HG03159 (cell line): ENCODE measurements around the gene GPBP1.
"Not testable (repeated sequence)": the region's sequence is repeated elsewhere in the genome, so short reads cannot be mapped to it uniquely, and the experiment has no call there.

Experiments
- ATAC-seq: cut with Tn5 transposase; IDR thresholded peaks from one replicate; pipeline ENCODE4 v1.9.1; 2021; ENCODE audit warnings: mild to moderate bottlenecking, moderate library complexity; ENCODE audit not compliant: unreplicated experiment

The GPBP1 gene

DNA sequence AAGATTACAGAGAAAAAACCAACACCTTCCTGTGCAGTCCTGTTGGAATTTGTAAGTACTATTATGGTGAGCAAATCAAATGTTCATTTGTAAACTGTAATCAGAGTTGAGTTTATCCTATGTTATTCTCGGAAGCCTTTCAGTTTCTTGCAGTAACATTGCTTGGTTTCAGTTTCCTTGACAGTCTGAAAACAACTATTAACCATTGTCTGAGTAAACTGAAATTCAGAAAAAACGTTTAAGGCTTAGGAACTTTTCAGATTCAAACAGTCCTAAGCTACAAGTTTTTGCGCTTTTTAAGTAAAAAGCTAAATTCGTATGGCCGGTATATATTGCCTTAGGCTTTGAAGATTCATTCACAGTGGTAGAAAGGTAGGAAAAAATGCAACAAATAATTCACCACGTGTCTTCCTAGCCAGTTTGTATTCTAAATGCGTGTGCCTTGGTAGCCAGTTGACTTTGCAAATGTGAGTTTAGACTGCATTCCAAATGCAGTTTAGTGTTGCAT lies 2.5 kb downstream of the GPBP1 start:
- ATAC-seq: no peak

DNA sequence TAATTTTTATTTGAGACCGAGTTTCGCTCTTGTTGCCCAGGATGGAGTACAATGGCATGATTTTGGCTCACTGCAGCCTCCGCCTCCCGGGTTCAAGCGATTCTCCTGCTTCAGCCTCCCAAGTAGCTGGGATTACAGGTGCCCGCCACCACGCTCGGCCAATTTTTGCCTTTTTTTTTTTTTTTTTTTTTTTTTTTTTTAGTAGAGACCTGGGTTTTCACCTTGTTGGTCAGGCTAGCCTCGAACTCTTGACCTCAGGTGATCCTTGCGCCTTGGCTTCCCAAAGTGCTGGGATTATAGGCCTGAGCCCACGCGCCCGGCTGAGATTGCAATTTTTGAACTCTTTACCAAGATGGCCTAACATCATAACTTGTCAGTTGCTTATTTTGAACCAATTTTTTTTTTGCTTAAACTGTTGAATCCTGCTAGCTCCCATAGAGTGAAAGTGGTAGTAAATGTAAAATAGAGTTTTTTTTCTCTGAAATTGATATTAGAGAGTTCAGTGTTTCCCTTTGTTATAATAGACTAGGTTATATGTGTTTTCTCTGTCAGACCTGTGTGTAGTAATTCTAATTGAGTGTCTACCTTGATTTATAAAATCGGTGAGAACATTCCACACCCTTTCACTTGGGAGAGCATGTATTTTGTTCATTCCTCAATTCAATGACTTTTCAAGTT lies 3.8 kb downstream of the GPBP1 start:
- no peak for ATAC-seq

DNA sequence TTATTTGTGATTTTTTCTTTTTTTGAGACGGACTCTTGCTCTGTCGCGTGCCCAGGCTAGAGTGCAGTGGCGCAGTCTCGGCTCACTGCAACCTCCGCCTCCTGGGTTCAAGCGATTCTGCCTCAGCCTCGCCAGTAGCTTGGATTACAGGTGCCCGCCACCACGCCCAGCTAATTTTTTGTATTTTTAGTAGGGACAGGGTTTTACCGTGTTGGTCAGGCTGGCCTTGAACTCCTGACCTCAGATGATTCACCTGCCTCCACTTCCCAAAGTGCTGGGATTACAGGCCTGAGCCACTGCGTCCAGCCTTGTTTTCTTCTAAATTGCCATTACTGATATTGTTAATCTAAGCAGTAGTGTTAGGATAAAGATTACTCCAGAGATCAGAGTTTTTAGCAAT lies 4.4 kb downstream of the GPBP1 start:
- ATAC-seq: not testable (repeated sequence)

DNA sequence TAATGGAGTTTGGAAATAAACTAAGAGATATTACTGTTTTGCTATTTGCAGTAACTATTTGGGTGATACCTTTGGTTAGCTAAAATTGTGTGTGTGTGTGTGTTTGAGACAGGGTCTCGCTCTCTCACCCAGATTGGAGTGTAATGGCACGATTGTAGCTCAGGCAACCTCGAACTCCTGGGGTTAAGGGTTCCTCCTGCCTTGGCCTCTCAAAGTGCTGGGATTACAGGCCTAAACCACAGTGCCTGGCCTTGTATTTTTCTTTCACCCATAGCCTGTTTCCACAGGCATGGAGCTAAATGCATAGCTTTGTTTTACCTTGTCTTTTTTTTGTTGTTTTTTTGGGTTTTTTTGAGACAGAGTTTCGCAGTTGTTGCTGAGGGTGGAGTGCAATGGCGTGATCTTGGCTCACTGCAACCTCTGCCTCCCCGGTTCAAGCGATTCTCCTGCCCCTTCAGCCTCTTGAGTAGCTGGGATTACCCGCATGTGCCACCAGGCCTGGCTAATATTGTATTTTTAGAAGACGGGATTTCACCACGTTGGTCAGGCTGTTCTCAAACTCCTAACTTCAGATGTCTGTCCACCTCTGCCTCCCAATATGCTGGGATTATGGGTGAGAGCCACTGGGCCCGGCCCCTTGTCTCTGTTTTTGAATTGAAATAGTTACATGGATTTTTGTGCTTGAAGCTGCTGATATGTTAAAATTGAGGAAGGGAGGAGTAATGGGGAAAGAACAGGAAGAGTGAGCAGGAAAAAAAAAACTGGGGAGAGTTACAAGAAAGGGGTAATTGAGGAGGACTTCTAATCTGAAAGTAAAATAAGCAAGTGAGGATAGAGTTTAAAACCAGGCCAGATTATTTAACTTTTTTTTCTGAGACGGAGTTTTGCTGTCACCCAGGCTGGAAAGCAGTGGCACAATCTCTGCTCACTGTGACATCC lies 5.7 kb downstream of the GPBP1 start:
- ATAC-seq: no peak

DNA sequence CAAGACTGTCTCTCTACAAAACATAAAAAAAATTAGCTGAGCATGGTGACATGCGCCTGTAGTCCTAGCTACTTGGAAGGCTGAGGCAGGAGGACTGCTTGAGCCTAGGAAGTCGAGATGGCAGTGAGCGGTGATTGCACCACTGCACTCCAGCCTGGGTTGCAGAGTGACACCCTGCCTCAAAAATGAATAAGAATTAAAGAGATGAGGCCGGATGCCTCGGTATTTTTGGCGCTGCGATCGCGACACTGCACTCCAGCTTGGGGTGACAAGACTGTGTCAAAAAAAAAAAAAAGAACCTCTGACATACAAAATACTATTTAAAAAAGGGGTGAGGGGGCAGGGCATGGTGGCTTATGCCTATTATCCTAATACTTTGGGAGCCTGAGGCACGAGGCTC lies 7.3 kb downstream of the GPBP1 start:
- no peak for ATAC-seq

DNA sequence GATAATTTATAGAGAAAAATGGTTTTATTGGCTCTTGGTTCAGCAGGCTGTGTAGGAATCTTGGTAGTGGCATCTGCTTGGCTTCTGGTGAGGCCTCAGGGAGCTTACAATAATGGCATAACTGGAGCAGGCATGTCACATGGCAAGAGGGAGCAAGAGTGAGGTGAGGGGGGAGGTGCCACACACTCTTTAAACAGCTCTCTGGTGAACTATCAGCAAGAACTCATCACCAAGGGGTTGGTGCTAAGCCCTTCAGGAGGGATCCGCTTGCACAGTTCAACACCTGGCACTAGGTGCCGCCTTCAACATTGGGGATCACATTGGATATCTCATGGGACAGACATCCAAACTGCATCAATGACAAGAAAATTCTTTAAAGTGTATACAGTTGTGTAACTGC lies 10.5 kb downstream of the GPBP1 start:
- no peak for ATAC-seq

DNA sequence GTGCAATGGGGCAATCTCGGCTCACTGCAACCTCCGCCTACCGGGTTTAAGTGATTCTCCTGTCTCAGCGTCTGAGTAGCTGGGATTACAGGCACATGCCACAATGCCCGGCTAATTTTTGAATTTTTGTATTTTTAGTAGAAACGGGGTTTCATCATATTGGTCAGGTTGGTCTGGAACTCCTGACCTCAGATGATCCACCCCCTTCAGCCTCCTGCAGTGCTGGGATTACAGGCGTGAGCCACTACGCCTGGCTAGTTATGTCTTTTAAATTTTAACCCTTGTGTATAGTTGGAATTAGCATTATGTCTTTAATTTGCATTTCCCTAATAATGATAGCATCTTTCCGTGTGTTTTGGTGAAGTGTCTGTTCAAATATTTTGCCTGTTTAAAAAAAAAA lies 11.5 kb downstream of the GPBP1 start:
- ATAC-seq: no peak

DNA sequence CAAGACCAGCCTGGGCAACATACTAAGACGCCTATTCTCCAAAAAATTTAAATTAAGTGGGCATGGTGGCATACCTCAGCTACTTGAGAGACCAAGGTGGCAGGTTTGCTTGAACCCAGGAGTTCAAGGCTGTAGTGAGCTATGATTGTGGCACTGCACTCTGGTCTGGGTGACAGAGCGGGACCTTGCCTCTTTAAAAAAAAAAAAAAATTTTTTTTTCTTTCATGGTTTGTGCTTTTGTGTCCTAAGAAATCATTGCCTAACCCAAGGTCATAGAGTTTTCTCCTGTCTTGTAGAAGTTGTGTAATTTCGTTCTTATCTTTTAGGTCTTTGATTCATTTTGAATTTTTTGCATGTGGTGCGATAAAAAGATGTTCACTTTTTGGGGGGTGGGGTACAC lies 12.3 kb downstream of the GPBP1 start:
- ATAC-seq: no peak

DNA sequence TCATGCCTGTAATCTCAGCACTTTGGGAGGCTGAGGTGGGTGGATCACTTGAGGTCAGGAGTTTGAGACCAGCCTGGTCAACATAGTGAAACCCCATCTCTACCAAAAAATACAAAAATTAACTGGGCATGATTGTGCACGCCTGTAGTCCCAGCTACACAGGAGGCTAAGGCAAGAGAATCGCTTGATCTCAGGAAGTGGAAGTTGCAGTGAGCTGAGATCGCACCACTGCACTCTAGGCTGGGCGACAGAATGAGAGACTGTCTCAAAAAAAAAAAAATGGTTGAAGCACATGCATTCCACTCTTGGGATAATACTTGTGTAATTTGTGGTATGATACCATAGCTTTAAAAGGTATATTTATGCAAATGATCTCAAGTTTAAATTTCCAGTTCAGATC lies 14.1 kb downstream of the GPBP1 start:
- not testable (repeated sequence) for ATAC-seq

DNA sequence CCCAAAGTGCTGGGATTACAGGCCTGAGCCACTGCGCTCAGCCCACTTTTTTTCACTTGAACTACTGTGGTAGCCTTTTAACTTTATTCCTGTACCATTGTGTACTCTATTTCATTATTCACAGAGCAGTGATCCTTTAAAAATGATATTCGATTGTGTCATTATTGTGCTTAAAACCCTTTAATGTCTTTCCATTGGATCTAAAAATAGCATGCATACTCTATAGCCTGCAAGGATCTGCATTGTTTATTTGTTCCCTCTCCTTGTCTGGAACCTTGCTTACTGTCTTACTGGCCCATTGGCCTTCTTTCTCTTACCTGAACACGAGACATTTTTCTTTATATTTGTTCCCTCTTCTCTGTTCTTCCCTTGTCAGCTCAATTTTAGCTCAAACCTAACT lies 15.7 kb downstream of the GPBP1 start:
- no peak for ATAC-seq

DNA sequence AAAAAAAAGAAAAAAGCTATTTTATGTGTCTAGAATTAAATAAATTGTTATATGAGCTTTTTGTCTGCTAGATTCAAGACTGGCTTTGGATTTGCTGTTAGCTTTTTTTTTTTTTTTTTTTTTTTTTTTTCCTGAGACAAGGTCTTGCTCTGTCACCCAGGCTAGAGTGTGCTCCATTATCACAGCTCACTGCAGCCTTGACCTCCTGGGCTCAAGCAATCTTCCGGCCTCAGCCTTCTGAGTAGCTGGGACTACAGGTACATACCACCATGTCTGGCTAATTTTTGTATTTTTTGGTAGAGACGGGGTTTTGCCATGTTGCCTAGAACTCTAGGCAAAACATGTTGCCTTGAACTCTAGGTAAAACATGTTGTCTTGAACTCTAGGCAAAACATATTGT lies 16.7 kb downstream of the GPBP1 start:
- ATAC-seq: no peak

DNA sequence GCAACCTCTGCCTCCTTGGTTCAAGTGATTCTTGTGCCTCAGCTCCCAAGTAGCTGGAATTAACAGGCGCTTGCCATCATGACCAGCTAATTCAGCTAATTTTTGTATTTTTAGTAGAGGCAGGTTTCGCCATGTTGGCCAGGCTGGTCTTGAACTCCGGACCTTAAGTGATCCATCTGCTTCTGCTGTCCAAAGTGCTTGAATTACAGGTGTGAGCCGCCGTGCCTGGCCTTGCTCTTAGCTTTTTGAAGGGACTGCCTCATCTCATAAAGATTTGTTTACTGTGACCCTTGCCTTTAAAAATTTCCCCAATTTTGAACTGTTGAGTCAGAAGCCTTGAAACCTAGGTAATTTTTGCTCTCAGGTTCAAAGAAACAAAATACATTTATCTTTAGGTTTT lies 17.3 kb downstream of the GPBP1 start:
- no peak for ATAC-seq

DNA sequence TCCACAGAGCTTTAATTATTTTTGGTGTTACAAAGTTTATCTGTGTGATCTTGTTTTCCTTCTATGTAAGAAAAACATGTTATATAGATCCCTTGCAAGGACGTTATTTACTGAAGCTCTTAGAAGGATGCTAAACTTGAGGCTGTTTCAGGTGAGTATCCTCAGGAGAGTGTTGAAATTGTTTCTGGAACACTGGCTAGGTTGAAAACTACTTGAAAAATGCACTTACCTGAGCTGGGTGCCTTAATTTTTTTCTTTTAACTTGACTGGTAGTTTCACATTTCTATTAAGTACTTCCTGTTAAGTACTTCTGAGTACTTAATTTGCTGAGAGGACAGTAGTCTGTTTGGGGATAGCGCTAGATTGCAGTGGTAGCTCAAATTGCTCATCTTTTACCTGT lies 18.1 kb downstream of the GPBP1 start:
- ATAC-seq: no peak

DNA sequence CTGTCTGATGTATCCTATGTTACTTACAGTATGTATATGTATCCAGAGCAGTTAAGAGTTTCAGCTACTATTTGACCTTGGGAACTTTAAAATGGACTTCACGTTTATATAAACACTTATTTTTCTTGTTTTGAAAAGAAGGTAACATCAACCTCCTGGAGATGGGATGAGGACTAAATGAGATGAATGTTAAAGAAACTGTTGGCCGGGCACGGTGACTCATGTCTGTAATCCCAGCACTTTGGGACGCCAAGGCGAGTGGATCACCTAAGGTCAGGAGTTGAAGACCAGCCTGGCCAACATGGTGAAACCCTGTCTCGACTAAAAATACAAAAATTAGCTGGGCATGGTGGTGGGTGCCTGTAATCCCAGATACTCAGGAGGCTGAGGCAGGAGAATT lies 19.0 kb downstream of the GPBP1 start:
- ATAC-seq: not testable (repeated sequence)

DNA sequence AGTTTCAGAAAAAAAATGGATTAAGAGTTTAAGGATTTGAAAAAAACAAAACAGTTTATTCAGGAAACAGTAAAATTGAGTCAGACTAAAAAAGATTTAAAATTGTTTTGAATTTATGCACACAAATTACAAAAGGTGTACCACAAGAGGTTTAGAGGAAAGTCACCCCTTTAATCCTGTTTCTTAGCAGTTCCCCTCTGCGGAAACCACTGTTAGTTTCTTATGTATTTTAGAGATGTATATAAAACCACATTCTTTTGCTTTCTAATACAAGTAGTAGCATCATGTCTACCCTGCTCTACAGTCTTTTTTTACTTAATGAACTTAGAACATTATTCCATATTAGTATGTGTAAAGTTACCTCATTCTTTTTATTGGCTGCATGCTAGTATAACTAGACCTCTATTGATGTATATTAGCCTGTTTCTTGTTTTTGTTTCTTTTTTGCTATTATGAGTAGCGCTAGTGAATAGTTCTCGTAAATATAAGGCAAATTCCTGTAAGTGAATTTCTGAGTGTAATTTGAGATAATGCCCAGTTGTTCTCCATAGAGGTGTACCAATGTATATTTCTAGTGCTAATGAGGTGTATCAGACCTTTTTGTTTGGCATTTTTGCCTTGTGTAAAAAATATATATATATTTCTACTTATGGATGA lies 20.0 kb downstream of the GPBP1 start:
- ATAC-seq: no peak

DNA sequence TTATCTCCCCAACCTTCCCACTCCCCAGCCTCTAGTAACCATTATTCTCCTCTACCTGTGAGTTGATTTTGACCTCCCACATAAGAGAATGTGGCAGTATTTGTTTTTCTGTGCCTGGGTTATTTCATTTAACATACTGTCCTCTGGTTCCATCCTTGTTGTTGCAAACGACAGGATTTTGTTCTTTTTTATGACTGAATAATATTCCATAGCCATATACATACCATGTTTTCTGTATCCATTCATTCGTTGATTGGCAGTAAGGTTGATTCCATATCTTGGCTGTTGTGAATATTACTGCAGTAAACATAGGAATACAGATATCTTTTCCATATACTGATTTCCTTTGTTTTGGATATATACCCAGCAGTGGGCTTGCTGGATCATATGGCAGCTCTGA lies 20.8 kb downstream of the GPBP1 start:
- no peak for ATAC-seq

DNA sequence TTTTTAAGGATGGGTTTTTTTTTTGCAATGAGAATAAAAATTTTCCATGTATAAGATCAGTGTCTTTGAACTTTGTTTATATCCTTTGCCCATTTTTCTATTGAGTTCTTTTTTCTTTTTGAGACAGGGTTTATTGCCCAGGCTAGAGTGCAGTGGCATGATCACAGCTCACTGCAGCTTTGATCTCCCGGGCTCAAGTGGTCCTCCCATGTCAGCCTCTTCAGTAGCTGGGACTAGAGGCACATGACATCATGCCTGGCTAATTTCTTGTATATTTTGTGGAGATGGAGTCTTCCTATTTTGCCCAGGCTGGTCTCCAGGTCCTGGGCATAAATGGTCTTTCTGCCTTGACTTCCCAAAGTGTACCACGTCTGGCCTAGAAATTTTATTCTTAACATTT lies 21.2 kb downstream of the GPBP1 start:
- no peak for ATAC-seq

DNA sequence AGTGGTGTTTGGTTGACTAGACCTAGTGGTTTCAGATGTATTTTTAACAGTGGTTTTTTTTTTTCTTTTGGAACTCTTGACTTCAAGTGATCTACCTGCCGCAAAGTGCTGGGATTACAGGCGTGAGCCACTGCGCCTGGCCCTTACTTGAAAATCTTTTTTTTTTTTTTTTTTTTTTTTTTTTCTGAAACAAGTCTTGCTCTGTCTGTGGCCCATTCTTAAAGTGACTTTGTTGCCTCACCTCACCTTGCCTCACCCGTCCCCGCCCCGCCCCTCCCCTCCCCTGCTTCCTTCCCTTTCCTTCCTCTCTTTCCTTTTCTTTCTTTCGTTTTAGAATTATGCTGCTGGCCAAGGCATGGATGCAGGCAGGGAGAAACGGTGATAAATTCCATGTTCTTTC lies 26.0 kb downstream of the GPBP1 start:
- no peak for ATAC-seq

DNA sequence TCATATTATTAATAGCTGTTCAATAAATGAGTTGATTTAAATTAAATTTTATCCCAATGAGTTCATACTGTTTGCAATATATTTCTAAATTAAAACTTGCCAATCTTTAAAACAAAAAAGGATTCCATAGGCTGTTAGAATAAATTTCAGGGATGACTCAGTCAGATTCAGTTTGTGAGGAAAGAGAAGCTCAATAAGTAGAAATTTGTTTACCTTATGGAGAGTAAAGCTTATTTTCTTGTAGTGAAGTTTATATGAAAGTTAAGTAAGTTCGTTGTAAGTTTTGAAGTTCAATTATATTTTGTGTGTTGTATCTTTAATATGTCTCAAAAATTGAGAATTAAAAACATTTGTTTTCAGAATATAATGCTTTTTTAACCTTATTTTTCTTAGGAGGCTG lies 29.0 kb downstream of the GPBP1 start:
- no peak for ATAC-seq

DNA sequence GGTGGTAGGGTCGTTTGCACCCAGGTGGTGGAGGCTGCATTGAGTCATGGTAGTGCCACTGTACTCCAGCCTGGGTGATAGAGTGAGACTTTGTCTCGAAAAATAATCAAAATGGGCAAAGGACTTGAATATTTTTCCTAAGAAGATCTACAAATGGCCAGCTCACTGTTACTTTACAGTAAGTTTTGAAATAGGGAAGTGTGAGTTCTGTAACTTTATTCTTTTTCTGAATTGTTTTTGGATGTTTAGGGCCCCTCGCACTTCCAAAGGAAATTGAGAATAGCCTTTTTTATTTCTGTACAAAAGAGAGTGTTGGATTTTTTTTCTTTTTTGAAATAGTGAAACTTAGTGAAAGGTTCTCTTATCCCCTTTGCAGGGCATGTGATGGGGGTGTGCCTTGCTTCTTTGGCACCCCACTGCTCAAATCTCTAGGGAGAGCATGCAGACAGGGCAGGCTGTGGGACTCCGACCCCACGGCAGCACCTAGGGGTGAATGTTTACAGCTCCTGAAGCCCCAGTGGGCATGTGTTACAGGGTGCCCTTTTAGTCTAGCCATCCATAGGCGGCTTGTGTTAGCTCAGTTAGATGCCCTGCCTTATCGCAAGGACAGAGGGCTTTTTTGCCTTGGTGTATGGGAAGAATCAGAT lies 33.3 kb downstream of the GPBP1 start:
- ATAC-seq: no peak

DNA sequence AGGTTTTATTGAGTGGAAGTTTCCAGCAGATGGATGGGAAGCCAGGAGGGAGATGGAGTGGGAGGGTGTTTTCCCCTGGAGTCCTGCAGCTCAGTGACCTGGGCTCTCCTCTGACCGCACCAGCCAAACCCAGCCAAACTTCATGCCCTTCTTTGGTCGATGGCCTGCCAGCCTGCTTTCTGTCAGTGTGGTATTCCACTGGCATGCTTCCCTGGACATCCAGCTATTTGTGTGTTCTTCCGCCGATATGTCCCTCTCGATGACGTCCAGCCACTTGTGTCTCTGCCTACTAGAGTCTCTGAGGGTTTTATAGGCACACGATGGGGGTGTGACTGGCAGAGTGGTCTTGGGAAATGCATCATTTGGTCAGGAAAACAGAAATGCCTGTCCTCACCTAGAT lies 33.8 kb downstream of the GPBP1 start:
- no peak for ATAC-seq
